ENCODE measurements around the gene MBD5. TPM values are rescaled to one million over a fixed set of nuclear protein-coding genes. Genes with fewer than 3 reads are reported as not detected.

MBD5 gene
- total and polyA plus RNA-seq, 2 of the 4 experiments (the other 2 are of a cell fraction): 9.8 to 14.2 TPM

DNA sequence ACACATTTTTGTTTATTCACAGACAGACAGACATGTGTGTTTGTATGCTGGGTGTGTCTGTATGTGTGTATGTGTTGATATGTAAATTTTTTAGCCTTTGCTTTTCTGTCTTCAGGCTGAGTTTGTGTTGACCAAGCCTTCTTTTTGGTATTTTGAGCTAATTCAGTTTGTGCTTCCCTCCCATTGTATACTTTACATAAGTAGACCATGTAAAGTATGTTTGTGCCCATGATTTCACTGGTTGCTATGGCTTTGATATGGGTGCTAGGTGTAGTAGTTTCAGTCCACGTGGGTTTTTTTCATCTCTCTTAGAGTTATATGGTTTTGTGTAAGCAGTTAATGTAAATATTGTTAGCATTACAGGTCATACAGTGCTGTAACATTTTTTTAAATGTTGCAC, 494.2 kb downstream of the MBD5 start:
- H3K4me1 ChIP-seq (ENCODE audit: control insufficient read depth, insufficient read depth, low read length): no peaks in the 10 kb centered on the region
- H3K18ac ChIP-seq (ENCODE audit: low read depth, low read length): no peak overlapping the region
- no peak overlapping the region for H3K56ac ChIP-seq (ENCODE audit: extremely low read depth, insufficient read depth, low read length)
- H3K27me3 ChIP-seq (ENCODE audit: control insufficient read depth, insufficient read depth, low read length): no peaks in the 10 kb centered on the region
- H2BK120ac ChIP-seq (ENCODE audit: low read depth, low read length): no peak overlapping the region
- in situ Hi-C loops (cut with MboI; ENCODE audit: low sequenced_read_pairs) (no loop called here), dilution Hi-C loops (cut with HindIII; ENCODE audit: low sequenced_read_pairs, unreplicated experiment) (no loop called here), intact Hi-C loops (cut with micrococcal nuclease) (no loop called here)
- H2AK9ac ChIP-seq (replicated peaks; ENCODE audit: low read depth, low read length, poor library complexity): no peak overlapping the region
- no peak overlapping the region for H2BK5ac ChIP-seq (ENCODE audit: low read depth, low read length, poor library complexity, severe bottlenecking)
- 0 out of 2 replicates have a peak, but pooled peaks cover 4% of the 10 kb centered on the region for H3K36me3 ChIP-seq (ENCODE audit: control insufficient read depth, insufficient read depth, low read length)
- no peak overlapping the region for H4K91ac ChIP-seq (ENCODE audit: insufficient read depth, low read depth, low read length)
- DNase-seq (no peak), ATAC-seq (ENCODE audit: low read depth) (no peak)
- H3K4ac ChIP-seq (ENCODE audit: low read depth, low read length): no peak overlapping the region
- no peak overlapping the region for H2AFZ ChIP-seq (replicated peaks; ENCODE audit: low read length, poor library complexity)
- H2BK20ac ChIP-seq (ENCODE audit: low read depth, low read length): no peak overlapping the region
- POLR2A ChIA-PET (ENCODE audit: unreplicated experiment): no interaction called here
- H3K14ac ChIP-seq (replicated peaks; ENCODE audit: low read depth, low read length): no peak overlapping the region
- WGBS, 2 experiments (ENCODE audit: extremely low coverage in 2 of 2, insufficient read length in 1 of 2): no CpG with 5 or more reads among the region's 1 CpG
- H3K9ac ChIP-seq (ENCODE audit: low read depth, low read length): no peak overlapping the region
- TF ChIP-seq MAZ (IDR thresholded peaks at IDR 0.05; ENCODE audit: borderline replicate concordance, low read depth, low read length) (no peak), SMC3 (IDR thresholded peaks at IDR 0.05; ENCODE audit: low read depth, low read length) (no peak), FOS (IDR thresholded peaks at IDR 0.05; ENCODE audit: low read depth, low read length) (no peak), NFE2L2 (IDR thresholded peaks at IDR 0.05; ENCODE audit: low read depth, low read length) (no peak), RCOR1 (IDR thresholded peaks at IDR 0.05; ENCODE audit: insufficient replicate concordance, low read length) (no peak), POLR2A (IDR thresholded peaks at IDR 0.05; ENCODE audit: low read depth, low read length) (no peak), RAD21 (IDR thresholded peaks at IDR 0.05; ENCODE audit: low read length) (no peak), CHD1 (IDR thresholded peaks at IDR 0.05; ENCODE audit: low read depth, low read length) (no peak), BHLHE40 (IDR thresholded peaks at IDR 0.05; ENCODE audit: low read depth, low read length) (no peak), CEBPB (IDR thresholded peaks at IDR 0.05; ENCODE audit: low read depth, low read length) (no peak), MAFK (IDR thresholded peaks at IDR 0.05; ENCODE audit: low read depth, low read length) (no peak), RFX5 (IDR thresholded peaks at IDR 0.05; ENCODE audit: low read depth, low read length) (no peak)
- TF ChIP-seq, protein P1, sequence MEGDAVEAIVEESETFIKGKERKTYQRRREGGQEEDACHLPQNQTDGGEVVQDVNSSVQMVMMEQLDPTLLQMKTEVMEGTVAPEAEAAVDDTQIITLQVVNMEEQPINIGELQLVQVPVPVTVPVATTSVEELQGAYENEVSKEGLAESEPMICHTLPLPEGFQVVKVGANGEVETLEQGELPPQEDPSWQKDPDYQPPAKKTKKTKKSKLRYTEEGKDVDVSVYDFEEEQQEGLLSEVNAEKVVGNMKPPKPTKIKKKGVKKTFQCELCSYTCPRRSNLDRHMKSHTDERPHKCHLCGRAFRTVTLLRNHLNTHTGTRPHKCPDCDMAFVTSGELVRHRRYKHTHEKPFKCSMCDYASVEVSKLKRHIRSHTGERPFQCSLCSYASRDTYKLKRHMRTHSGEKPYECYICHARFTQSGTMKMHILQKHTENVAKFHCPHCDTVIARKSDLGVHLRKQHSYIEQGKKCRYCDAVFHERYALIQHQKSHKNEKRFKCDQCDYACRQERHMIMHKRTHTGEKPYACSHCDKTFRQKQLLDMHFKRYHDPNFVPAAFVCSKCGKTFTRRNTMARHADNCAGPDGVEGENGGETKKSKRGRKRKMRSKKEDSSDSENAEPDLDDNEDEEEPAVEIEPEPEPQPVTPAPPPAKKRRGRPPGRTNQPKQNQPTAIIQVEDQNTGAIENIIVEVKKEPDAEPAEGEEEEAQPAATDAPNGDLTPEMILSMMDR (conservative IDR thresholded peaks at IDR 0.05; ENCODE audit: low read depth, low read length): no peak
- TF ChIP-seq, protein P2, sequence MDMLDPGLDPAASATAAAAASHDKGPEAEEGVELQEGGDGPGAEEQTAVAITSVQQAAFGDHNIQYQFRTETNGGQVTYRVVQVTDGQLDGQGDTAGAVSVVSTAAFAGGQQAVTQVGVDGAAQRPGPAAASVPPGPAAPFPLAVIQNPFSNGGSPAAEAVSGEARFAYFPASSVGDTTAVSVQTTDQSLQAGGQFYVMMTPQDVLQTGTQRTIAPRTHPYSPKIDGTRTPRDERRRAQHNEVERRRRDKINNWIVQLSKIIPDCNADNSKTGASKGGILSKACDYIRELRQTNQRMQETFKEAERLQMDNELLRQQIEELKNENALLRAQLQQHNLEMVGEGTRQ (IDR thresholded peaks at IDR 0.05; ENCODE audit: low read depth, low read length): no peak
- TF ChIP-seq, protein P3, sequence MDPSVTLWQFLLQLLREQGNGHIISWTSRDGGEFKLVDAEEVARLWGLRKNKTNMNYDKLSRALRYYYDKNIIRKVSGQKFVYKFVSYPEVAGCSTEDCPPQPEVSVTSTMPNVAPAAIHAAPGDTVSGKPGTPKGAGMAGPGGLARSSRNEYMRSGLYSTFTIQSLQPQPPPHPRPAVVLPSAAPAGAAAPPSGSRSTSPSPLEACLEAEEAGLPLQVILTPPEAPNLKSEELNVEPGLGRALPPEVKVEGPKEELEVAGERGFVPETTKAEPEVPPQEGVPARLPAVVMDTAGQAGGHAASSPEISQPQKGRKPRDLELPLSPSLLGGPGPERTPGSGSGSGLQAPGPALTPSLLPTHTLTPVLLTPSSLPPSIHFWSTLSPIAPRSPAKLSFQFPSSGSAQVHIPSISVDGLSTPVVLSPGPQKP (IDR thresholded peaks at IDR 0.05; ENCODE audit: borderline replicate concordance, low read depth, low read length): no peak
- no peaks in the 10 kb centered on the region for H3K9me3 ChIP-seq (ENCODE audit: control insufficient read depth, insufficient read depth, low read length)
- no peak overlapping the region for H3K27ac ChIP-seq (ENCODE audit: insufficient read depth, low read length)
- H3K9me1 ChIP-seq (ENCODE audit: insufficient read depth, low read length): no peaks in the 10 kb centered on the region
- BruUV-seq (replicated peaks): no TSS peak
- no peak overlapping the region for H3K4me3 ChIP-seq (ENCODE audit: insufficient read depth, low read depth, low read length)
- H4K5ac ChIP-seq (ENCODE audit: low read depth, low read length): no peak overlapping the region
- H2AK5ac ChIP-seq (ENCODE audit: low read depth, low read length): no peak overlapping the region
- H3K4me2 ChIP-seq (ENCODE audit: low read depth, low read length): no peak overlapping the region
- H4K20me1 ChIP-seq (ENCODE audit: insufficient read depth, low read length): no peaks in the 10 kb centered on the region
- no peaks in the 10 kb centered on the region for H3K79me1 ChIP-seq (ENCODE audit: low read depth in 1 of 2, low read length in 2 of 2)
- no peak overlapping the region for H2BK15ac ChIP-seq (ENCODE audit: low read depth, low read length)
- no peak overlapping the region for H3K23ac ChIP-seq (ENCODE audit: low read depth, low read length)
- CTCF ChIA-PET: no interaction called here
- H4K8ac ChIP-seq (ENCODE audit: low read depth in 2 of 2, low read length in 2 of 2): no peak overlapping the region

All from IMR-90 (cell line).